GM10266 (cell line): Measurements from ENCODE around the gene STAB1.

Experiments
- DNase-seq: peaks from one replicate; pipeline ENCODE4 v3.0.0; 2012; ENCODE audit errors: extremely low spot score
- TF ChIP-seq, protein P1 (sequence below): IDR thresholded peaks from 2 replicates; pipeline ENCODE4 v1.5.1; 2012; ENCODE audit warnings: mild to moderate bottlenecking, low read depth; ENCODE audit not compliant: control insufficient read depth, insufficient read depth; ENCODE audit errors: missing control alignments

Gene STAB1

GRCh38 chr3:52452126-52452525, 43.0 kb upstream of the STAB1 start:
- DNase-seq = no peak
- TF ChIP-seq, protein P1, sequence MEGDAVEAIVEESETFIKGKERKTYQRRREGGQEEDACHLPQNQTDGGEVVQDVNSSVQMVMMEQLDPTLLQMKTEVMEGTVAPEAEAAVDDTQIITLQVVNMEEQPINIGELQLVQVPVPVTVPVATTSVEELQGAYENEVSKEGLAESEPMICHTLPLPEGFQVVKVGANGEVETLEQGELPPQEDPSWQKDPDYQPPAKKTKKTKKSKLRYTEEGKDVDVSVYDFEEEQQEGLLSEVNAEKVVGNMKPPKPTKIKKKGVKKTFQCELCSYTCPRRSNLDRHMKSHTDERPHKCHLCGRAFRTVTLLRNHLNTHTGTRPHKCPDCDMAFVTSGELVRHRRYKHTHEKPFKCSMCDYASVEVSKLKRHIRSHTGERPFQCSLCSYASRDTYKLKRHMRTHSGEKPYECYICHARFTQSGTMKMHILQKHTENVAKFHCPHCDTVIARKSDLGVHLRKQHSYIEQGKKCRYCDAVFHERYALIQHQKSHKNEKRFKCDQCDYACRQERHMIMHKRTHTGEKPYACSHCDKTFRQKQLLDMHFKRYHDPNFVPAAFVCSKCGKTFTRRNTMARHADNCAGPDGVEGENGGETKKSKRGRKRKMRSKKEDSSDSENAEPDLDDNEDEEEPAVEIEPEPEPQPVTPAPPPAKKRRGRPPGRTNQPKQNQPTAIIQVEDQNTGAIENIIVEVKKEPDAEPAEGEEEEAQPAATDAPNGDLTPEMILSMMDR = no peak

GRCh38 chr3:52452570-52453221, 42.4 kb upstream of the STAB1 start:
- no peak for DNase-seq
- TF ChIP-seq, protein P1 = no peak

DNA sequence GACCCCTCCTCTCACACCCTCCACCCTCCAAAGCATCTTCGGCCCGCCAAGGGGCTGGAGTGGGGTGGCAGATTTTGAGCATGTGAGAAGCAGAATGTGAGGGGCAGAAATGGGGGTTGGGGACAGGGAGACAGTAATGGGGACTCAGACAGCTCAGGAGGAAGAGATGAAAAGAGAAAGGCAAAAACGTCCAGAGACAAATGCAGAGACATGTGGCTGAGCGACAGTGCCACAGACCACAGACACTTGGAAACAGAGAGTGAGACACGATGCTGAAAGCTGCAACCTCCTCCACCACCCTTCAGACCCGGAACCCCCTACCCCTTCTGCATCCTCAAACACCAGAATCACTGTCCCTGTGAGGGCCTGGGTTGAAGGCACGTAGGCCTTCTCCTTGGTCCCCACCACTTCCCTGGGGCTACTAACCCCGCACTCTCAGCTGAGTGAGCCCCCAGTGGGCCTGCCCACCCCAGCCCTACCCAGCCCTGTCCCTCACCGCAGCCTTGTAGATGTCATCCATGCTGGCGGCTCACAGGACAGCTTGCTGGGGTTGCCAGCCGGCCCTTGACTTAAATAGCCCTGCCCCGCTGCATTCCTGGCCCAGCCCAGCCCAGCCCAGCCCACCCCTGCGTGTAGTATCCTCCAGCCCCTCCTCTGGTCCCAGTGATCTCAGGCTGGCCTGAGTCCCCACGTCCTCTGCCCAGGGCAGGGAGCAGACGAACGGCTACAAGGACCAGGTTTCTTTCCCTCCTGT, 41.5 kb upstream of the STAB1 start, which contains the start of gene TNNC1:
TNNC1 (minus strand) TSS at position 546 of the 754 bp plus-strand sequence; CDS start at position 520, 26 bp downstream.
- DNase-seq = no peak
- TF ChIP-seq, protein P1 = no peak

DNA sequence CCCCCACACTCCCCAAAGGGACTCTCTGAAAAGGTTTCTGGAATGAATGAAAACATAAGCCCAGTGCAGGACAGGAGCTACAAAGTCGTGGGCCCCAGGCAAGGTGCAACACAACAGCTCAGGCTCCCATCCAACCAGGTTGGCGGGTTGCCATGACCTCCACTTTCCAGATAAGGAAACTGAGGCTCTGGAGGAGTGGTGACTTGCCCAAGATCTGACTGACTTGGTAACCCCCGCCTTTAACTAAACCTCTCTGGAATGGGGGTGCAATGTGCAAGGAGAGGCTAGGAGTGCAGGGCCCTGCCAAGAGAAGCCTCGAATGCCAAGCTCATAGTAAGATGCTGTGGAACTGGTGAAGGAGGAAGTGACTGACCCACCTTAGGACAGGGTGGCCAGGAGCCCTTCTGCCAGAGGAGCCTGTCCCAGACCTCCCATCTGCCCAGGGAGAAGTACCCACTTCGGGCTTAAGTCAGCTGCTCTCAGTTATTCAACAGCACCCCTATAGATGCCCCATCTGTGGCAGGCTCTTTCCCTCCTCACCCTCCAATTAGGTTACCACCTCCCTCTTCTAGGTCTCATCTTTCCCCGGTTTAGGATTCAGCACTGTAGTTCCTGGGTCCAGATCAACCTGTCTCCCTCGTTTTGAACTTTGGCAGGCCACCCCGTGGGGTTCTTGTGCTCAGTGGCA, 40.7 kb upstream of the STAB1 start:
- TF ChIP-seq, protein P1 = no peak
- DNase-seq = peak; percentile 32

DNA sequence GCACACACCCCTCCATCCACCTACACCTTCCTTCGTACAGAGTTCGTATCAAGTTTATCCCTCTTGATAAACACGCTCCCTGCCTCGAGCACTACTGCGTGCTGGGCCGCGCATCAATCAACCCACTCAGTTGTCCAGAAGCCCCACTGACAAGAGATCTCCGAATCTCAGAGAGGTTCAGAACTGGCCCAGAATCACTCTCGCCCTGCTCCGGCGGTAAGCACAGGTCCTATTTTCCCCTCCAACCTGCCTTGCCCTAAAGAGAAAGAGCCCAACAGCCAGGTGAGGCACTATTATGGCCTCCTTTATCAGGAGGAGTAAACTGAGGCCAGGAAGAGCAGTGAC, 40.2 kb upstream of the STAB1 start:
- TF ChIP-seq, protein P1 = no peak
- no peak for DNase-seq

DNA sequence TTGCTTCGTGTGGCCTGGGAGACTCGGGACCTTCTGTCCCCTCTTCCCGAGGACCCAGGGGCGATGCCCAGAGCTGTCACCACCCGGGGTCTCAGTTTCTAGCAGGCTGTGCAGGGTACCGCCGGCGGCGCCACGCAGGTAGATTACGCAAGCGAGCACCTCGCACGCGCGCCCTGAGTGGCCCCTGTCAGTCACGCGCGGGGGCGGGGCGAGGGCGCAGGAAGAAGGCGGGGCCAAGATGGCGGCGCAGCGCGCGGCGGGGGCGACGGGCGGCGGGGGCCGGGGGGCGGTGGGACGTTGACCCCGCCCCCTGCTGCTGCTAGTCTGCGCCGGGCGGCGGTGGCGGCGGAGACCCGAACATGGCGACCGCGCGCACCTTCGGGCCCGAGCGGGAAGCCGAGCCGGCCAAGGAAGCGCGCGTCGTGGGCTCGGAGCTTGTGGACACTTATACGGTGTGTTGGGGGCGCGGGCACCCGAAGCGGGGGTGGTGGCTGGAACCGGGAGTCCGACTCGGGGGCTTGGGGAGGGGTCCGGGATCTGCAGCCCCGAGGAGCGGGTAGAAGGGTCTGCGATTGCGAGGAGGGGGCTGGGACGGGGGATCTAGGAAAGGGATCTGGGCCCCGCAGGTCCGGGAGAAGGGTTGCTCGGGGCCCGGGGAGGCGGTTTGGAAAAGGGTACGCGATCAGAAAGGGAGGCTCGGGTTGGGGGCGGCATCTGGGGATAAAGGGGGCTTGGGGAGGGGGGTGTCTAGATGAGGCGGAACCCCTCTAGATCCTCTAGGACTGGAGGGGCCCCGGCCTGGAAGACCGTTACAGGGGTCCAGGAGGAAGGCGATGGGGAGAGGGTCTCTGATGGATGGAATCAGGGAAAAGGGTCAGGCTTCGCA, 39.6 kb upstream of the STAB1 start, which contains the start of gene NISCH:
NISCH (plus strand) TSS at position 322 of the 886 bp plus-strand sequence; CDS start at position 360, 38 bp downstream.
- DNase-seq = peak; percentile 97
- TF ChIP-seq, protein P1 = no peak
